Measurements from ENCODE around the gene ITPRIPL2. TPM values are rescaled to one million over a fixed set of nuclear protein-coding genes. Genes with fewer than 3 reads are reported as not detected.

The ITPRIPL2 gene
- total RNA-seq, 1 experiment from 2014 or later = 5.3 TPM

- ATAC-seq = no peak
- Mint-ChIP-seq H3K27me3 (ENCODE audit: low read depth) (no peaks in the 10 kb centered on the region), H3K9me3 (no peaks in the 10 kb centered on the region), H3K27ac (no peak overlapping the region), H3K36me3 (no peaks in the 10 kb centered on the region), H3K4me3 (no peak overlapping the region), H3K4me1 (peaks cover 16% of the 10 kb centered on the region)
- DNase-seq (ENCODE audit: low spot score) = no peak
- TF ChIP-seq ZMAT4 (CRISPR knock-in tag; IDR thresholded peaks at IDR 0.05) (no peak), ZNF121 (CRISPR knock-in tag; IDR thresholded peaks at IDR 0.05) (no peak), SMAD3 (CRISPR knock-in tag; IDR thresholded peaks at IDR 0.05; ENCODE audit: borderline replicate concordance) (no peak), ZNF423 (CRISPR knock-in tag; IDR thresholded peaks at IDR 0.05) (no peak), MAX (CRISPR knock-in tag; IDR thresholded peaks at IDR 0.05) (no peak), NR1H2 (CRISPR knock-in tag; IDR thresholded peaks at IDR 0.05) (no peak), NFE2L1 (CRISPR knock-in tag; IDR thresholded peaks at IDR 0.05) (no peak), CREM (CRISPR knock-in tag; IDR thresholded peaks at IDR 0.05) (no peak), E2F1 (CRISPR knock-in tag; IDR thresholded peaks at IDR 0.05) (no peak), GRHL2 (CRISPR knock-in tag; IDR thresholded peaks at IDR 0.05; ENCODE audit: insufficient replicate concordance, severe bottlenecking) (no peak), GTF2I (CRISPR knock-in tag; conservative IDR thresholded peaks at IDR 0.05) (no peak)
- TF ChIP-seq, protein P1, sequence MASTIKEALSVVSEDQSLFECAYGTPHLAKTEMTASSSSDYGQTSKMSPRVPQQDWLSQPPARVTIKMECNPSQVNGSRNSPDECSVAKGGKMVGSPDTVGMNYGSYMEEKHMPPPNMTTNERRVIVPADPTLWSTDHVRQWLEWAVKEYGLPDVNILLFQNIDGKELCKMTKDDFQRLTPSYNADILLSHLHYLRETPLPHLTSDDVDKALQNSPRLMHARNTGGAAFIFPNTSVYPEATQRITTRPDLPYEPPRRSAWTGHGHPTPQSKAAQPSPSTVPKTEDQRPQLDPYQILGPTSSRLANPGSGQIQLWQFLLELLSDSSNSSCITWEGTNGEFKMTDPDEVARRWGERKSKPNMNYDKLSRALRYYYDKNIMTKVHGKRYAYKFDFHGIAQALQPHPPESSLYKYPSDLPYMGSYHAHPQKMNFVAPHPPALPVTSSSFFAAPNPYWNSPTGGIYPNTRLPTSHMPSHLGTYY (CRISPR knock-in tag; IDR thresholded peaks at IDR 0.05) = no peak
- TF ChIP-seq, protein P2, sequence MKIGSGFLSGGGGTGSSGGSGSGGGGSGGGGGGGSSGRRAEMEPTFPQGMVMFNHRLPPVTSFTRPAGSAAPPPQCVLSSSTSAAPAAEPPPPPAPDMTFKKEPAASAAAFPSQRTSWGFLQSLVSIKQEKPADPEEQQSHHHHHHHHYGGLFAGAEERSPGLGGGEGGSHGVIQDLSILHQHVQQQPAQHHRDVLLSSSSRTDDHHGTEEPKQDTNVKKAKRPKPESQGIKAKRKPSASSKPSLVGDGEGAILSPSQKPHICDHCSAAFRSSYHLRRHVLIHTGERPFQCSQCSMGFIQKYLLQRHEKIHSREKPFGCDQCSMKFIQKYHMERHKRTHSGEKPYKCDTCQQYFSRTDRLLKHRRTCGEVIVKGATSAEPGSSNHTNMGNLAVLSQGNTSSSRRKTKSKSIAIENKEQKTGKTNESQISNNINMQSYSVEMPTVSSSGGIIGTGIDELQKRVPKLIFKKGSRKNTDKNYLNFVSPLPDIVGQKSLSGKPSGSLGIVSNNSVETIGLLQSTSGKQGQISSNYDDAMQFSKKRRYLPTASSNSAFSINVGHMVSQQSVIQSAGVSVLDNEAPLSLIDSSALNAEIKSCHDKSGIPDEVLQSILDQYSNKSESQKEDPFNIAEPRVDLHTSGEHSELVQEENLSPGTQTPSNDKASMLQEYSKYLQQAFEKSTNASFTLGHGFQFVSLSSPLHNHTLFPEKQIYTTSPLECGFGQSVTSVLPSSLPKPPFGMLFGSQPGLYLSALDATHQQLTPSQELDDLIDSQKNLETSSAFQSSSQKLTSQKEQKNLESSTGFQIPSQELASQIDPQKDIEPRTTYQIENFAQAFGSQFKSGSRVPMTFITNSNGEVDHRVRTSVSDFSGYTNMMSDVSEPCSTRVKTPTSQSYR (CRISPR knock-in tag; IDR thresholded peaks at IDR 0.05) = no peak
- ChIA-PET POLR2A (interaction anchor here (1.9 kb wide), 1 partner anchor 10 kb away, joined by 4 read pairs; no protein-coding TSS in a partner anchor), CTCF (interaction anchor here (1.2 to 3.0 kb wide), 4 partner anchors 27 to 83 kb away, joined by 4 to 11 read pairs (median 4); partner anchors contain the start of gene ITPRIPL2)
Measured at GRCh38 chr16:19140396-19140795, 26.6 kb downstream of the ITPRIPL2 start.

GRCh38 chr16:19142939-19143598 lies 29.3 kb downstream of the ITPRIPL2 start:
- ChIA-PET CTCF (no interaction called here), POLR2A (no interaction called here)
- Mint-ChIP-seq H3K27me3 (ENCODE audit: low read depth) (peaks cover 8% of the 10 kb centered on the region), H3K36me3 (no peaks in the 10 kb centered on the region), H3K27ac (no peak overlapping the region), H3K9me3 (peaks cover 8% of the 10 kb centered on the region), H3K4me3 (no peak overlapping the region), H3K4me1 (peaks cover 3% of the 10 kb centered on the region)
- ATAC-seq (no peak), DNase-seq (ENCODE audit: low spot score) (no peak)
- no peak for TF ChIP-seq JAZF1 (CRISPR knock-in tag; IDR thresholded peaks at IDR 0.05)
- no peak for TF ChIP-seq RELA (CRISPR knock-in tag; IDR thresholded peaks at IDR 0.05; ENCODE audit: borderline replicate concordance)
- no peak for TF ChIP-seq ZNF416 (CRISPR knock-in tag; IDR thresholded peaks at IDR 0.05)
- TF ChIP-seq, protein P3, sequence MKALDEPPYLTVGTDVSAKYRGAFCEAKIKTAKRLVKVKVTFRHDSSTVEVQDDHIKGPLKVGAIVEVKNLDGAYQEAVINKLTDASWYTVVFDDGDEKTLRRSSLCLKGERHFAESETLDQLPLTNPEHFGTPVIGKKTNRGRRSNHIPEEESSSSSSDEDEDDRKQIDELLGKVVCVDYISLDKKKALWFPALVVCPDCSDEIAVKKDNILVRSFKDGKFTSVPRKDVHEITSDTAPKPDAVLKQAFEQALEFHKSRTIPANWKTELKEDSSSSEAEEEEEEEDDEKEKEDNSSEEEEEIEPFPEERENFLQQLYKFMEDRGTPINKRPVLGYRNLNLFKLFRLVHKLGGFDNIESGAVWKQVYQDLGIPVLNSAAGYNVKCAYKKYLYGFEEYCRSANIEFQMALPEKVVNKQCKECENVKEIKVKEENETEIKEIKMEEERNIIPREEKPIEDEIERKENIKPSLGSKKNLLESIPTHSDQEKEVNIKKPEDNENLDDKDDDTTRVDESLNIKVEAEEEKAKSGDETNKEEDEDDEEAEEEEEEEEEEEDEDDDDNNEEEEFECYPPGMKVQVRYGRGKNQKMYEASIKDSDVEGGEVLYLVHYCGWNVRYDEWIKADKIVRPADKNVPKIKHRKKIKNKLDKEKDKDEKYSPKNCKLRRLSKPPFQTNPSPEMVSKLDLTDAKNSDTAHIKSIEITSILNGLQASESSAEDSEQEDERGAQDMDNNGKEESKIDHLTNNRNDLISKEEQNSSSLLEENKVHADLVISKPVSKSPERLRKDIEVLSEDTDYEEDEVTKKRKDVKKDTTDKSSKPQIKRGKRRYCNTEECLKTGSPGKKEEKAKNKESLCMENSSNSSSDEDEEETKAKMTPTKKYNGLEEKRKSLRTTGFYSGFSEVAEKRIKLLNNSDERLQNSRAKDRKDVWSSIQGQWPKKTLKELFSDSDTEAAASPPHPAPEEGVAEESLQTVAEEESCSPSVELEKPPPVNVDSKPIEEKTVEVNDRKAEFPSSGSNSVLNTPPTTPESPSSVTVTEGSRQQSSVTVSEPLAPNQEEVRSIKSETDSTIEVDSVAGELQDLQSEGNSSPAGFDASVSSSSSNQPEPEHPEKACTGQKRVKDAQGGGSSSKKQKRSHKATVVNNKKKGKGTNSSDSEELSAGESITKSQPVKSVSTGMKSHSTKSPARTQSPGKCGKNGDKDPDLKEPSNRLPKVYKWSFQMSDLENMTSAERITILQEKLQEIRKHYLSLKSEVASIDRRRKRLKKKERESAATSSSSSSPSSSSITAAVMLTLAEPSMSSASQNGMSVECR (CRISPR knock-in tag; IDR thresholded peaks at IDR 0.05; ENCODE audit: borderline replicate concordance) = no peak
- TF ChIP-seq STAT6 (CRISPR knock-in tag; conservative IDR thresholded peaks at IDR 0.05; ENCODE audit: low read depth) = no peak
- TF ChIP-seq NFYB (CRISPR knock-in tag; conservative IDR thresholded peaks at IDR 0.05; ENCODE audit: low read depth) = no peak
- TF ChIP-seq ZNF671 (CRISPR knock-in tag; IDR thresholded peaks at IDR 0.05) = no peak
- no peak for TF ChIP-seq NR2C2 (CRISPR knock-in tag; IDR thresholded peaks at IDR 0.05)
- TF ChIP-seq ETV6 (CRISPR knock-in tag; IDR thresholded peaks at IDR 0.05) = no peak
- no peak for TF ChIP-seq ATF1 (CRISPR knock-in tag; IDR thresholded peaks at IDR 0.05)

Measured in WTC11 (cell line).